ENCODE data around the gene DGCR2.

GRCh38 chr22:19097518-19097917 is 24.7 kb downstream of the DGCR2 start:
- TF ChIP-seq MAZ (IDR thresholded peaks at IDR 0.05; ENCODE audit: borderline replicate concordance, low read depth, low read length) (no peak), CTCF (conservative IDR thresholded peaks at IDR 0.05; ENCODE audit: low read depth, low read length) (no peak), RAD21 (IDR thresholded peaks at IDR 0.05; ENCODE audit: low read length) (no peak), MXI1 (IDR thresholded peaks at IDR 0.05; ENCODE audit: borderline replicate concordance, low read depth, low read length) (no peak), POLR2A (IDR thresholded peaks at IDR 0.05; ENCODE audit: low read depth, low read length) (no peak), USF2 (IDR thresholded peaks at IDR 0.05; ENCODE audit: low read depth, low read length) (no peak)

All from IMR-90 (cell line).